ENCODE data around the gene BEGAIN. TPM values are rescaled to one million over a fixed set of nuclear protein-coding genes. Genes with fewer than 3 reads are reported as not detected.

Gene BEGAIN
- total RNA-seq, 1 experiment from 2014 or later = 7.0 TPM

GRCh38 chr14:100536721-100537445 lies 50.3 kb downstream of the BEGAIN start:
- TF ChIP-seq CTCF (IDR thresholded peaks at IDR 0.05; ENCODE audit: unreplicated experiment) = no peak
- H3K9me3 Mint-ChIP-seq (ENCODE audit: unreplicated experiment) = no peaks in the 10 kb centered on the region
- BruUV-seq (replicated peaks) = no TSS peak
- intact Hi-C loops (cut with micrococcal nuclease) = loop anchor here (10.0 kb wide), 1 partner anchor 152 kb away; no protein-coding TSS in a partner anchor
- ChIA-PET POLR2A (no interaction called here), CTCF (no interaction called here)
- no peak overlapping the region for H3K4me3 Mint-ChIP-seq (ENCODE audit: unreplicated experiment)
- DNase-seq (ENCODE audit: unreplicated experiment) = no peak
- H3K27ac Mint-ChIP-seq (ENCODE audit: low read depth, unreplicated experiment) = no peak overlapping the region
- peaks cover 10% of the 10 kb centered on the region for H3K4me1 Mint-ChIP-seq (ENCODE audit: insufficient read depth, unreplicated experiment)
- H3K36me3 Mint-ChIP-seq (ENCODE audit: insufficient read depth, unreplicated experiment) = peaks cover 4% of the 10 kb centered on the region
- H3K27me3 Mint-ChIP-seq (ENCODE audit: insufficient read depth, unreplicated experiment) = no peaks in the 10 kb centered on the region

- peaks cover 10% of the 10 kb centered on the region for H3K4me1 Mint-ChIP-seq (ENCODE audit: insufficient read depth, unreplicated experiment)
- DNase-seq (ENCODE audit: unreplicated experiment) = no peak
- peaks cover 4% of the 10 kb centered on the region for H3K36me3 Mint-ChIP-seq (ENCODE audit: insufficient read depth, unreplicated experiment)
- no peak overlapping the region for H3K27ac Mint-ChIP-seq (ENCODE audit: low read depth, unreplicated experiment)
- CTCF ChIA-PET = interaction anchor here (0.6 kb wide), 1 partner anchor 17 kb away, joined by 5 read pairs; no protein-coding TSS in a partner anchor
- BruUV-seq (replicated peaks) = no TSS peak
- H3K4me3 Mint-ChIP-seq (ENCODE audit: unreplicated experiment) = no peak overlapping the region
- TF ChIP-seq CTCF (IDR thresholded peaks at IDR 0.05; ENCODE audit: unreplicated experiment) = no peak
- intact Hi-C loops (cut with micrococcal nuclease) = loop anchor here (10.0 kb wide), 1 partner anchor 151 kb away; no protein-coding TSS in a partner anchor
- H3K27me3 Mint-ChIP-seq (ENCODE audit: insufficient read depth, unreplicated experiment) = no peaks in the 10 kb centered on the region
- H3K9me3 Mint-ChIP-seq (ENCODE audit: unreplicated experiment) = no peaks in the 10 kb centered on the region
- POLR2A ChIA-PET = no interaction called here
These were observed 51.1 kb downstream of the BEGAIN start for GRCh38 chr14:100536121-100536510.

GRCh38 chr14:100535287-100536120 lies 51.7 kb downstream of the BEGAIN start:
- no peaks in the 10 kb centered on the region for H3K27me3 Mint-ChIP-seq (ENCODE audit: insufficient read depth, unreplicated experiment)
- H3K27ac Mint-ChIP-seq (ENCODE audit: low read depth, unreplicated experiment) = no peak overlapping the region
- ChIA-PET CTCF (interaction anchor here (0.6 kb wide), 1 partner anchor 17 kb away, joined by 5 read pairs; no protein-coding TSS in a partner anchor), POLR2A (no interaction called here)
- no peak for DNase-seq (ENCODE audit: unreplicated experiment)
- intact Hi-C loops (cut with micrococcal nuclease) = loop anchor here (10.0 kb wide), 1 partner anchor 151 kb away; no protein-coding TSS in a partner anchor
- peaks cover 10% of the 10 kb centered on the region for H3K4me1 Mint-ChIP-seq (ENCODE audit: insufficient read depth, unreplicated experiment)
- no TSS peak for BruUV-seq (replicated peaks)
- H3K9me3 Mint-ChIP-seq (ENCODE audit: unreplicated experiment) = no peaks in the 10 kb centered on the region
- H3K4me3 Mint-ChIP-seq (ENCODE audit: unreplicated experiment) = no peak overlapping the region
- TF ChIP-seq CTCF (IDR thresholded peaks at IDR 0.05; ENCODE audit: unreplicated experiment) = no peak
- peaks cover 4% of the 10 kb centered on the region for H3K36me3 Mint-ChIP-seq (ENCODE audit: insufficient read depth, unreplicated experiment)
